HL-60 (cell line): Measurements from ENCODE around the gene SIGLEC8.

Experiments used
- CTCF ChIP-seq: IDR thresholded peaks from one replicate; pipeline ENCODE4 v1.5.1; 2011; ENCODE audit warnings: low read length, control low read depth, inconsistent platforms; ENCODE audit not compliant: insufficient read depth
- GABPA ChIP-seq: IDR thresholded peaks from 2 replicates; pipeline ENCODE4 v1.6.1; 2012; ENCODE audit warnings: low read depth
- POLR2AphosphoS5 ChIP-seq: IDR thresholded peaks from 2 replicates; pipeline ENCODE4 v1.6.1; 2012; ENCODE audit warnings: low read depth
- SPI1 ChIP-seq: IDR thresholded peaks from 2 replicates; pipeline ENCODE4 v1.6.1; 2012; ENCODE audit warnings: low read depth, mild to moderate bottlenecking, borderline replicate concordance
- TF ChIP-seq, protein P1 (sequence below): IDR thresholded peaks from 2 replicates; pipeline ENCODE4 v1.6.1; 2012; ENCODE audit warnings: low read depth; ENCODE audit not compliant: insufficient replicate concordance

- TF ChIP-seq CTCF (no peak), SPI1 (no peak), POLR2AphosphoS5 (no peak), GABPA (no peak)
- TF ChIP-seq, protein P1, sequence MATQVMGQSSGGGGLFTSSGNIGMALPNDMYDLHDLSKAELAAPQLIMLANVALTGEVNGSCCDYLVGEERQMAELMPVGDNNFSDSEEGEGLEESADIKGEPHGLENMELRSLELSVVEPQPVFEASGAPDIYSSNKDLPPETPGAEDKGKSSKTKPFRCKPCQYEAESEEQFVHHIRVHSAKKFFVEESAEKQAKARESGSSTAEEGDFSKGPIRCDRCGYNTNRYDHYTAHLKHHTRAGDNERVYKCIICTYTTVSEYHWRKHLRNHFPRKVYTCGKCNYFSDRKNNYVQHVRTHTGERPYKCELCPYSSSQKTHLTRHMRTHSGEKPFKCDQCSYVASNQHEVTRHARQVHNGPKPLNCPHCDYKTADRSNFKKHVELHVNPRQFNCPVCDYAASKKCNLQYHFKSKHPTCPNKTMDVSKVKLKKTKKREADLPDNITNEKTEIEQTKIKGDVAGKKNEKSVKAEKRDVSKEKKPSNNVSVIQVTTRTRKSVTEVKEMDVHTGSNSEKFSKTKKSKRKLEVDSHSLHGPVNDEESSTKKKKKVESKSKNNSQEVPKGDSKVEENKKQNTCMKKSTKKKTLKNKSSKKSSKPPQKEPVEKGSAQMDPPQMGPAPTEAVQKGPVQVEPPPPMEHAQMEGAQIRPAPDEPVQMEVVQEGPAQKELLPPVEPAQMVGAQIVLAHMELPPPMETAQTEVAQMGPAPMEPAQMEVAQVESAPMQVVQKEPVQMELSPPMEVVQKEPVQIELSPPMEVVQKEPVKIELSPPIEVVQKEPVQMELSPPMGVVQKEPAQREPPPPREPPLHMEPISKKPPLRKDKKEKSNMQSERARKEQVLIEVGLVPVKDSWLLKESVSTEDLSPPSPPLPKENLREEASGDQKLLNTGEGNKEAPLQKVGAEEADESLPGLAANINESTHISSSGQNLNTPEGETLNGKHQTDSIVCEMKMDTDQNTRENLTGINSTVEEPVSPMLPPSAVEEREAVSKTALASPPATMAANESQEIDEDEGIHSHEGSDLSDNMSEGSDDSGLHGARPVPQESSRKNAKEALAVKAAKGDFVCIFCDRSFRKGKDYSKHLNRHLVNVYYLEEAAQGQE = no peak
Measured at GRCh38 chr19:51468545-51468920, 10.3 kb upstream of the SIGLEC8 start.
